Astrocyte (in vitro differentiated cells and primary cell): Measurements from ENCODE around the gene CALY.

Experiments used
- EZH2 ChIP-seq: IDR thresholded peaks from 2 replicates; pipeline ENCODE4 v1.6.1; 2012; ENCODE audit warnings: mild to moderate bottlenecking, low read length, inconsistent platforms; ENCODE audit not compliant: insufficient read depth
- TF ChIP-seq, protein P1 (sequence below): IDR thresholded peaks from 2 replicates; pipeline ENCODE4 v1.5.1; 2011; ENCODE audit warnings: low read depth, mild to moderate bottlenecking, inconsistent platforms, low read length, moderate library complexity; ENCODE audit not compliant: insufficient read depth

DNA sequence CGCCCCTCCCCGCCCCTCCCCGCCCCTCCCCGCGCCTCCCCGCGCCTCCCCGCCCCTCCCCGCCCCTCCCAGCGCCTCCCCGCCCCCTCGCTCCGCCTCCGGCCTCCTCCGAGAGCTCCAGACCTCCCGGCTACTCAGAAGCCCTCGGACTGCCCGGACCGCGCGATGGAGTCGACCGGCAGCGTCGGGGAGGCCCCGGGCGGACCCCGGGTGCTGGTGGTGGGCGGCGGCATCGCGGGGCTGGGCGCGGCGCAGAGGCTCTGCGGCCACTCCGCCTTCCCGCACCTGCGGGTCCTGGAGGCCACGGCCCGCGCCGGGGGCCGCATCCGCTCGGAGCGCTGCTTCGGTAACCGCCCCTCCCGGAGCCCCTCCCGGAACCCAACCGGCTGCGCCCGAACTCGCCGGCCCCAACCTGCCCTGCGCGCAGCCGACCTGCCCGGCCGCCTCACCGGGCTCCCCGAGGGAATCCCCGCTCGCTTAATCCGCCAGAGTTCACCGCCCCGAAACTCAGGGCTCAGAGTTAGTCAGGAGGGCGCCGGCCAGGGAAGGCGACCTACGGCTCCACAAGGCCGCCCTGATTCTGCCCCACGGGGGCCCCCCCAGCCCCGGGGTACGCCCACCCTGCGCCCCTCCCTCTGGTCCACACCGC lies 42.6 kb upstream of the CALY start, which contains the start of gene PAOX:
- TF ChIP-seq, protein P1, sequence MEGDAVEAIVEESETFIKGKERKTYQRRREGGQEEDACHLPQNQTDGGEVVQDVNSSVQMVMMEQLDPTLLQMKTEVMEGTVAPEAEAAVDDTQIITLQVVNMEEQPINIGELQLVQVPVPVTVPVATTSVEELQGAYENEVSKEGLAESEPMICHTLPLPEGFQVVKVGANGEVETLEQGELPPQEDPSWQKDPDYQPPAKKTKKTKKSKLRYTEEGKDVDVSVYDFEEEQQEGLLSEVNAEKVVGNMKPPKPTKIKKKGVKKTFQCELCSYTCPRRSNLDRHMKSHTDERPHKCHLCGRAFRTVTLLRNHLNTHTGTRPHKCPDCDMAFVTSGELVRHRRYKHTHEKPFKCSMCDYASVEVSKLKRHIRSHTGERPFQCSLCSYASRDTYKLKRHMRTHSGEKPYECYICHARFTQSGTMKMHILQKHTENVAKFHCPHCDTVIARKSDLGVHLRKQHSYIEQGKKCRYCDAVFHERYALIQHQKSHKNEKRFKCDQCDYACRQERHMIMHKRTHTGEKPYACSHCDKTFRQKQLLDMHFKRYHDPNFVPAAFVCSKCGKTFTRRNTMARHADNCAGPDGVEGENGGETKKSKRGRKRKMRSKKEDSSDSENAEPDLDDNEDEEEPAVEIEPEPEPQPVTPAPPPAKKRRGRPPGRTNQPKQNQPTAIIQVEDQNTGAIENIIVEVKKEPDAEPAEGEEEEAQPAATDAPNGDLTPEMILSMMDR = no peak
- no peak for TF ChIP-seq EZH2
